HepG2 (cell line): Measurements from ENCODE around the gene CD93. TPM values are rescaled to one million over a fixed set of nuclear protein-coding genes. Genes with fewer than 3 reads are reported as not detected.

Experiments
- ATAC-seq: fragments of 200-7000 bp; cut with Tn5 transposase; 3 replicates; pipeline ENCODE4 v1.9.1; 2020; ENCODE audit warnings: mild to moderate bottlenecking, moderate library complexity
- BruUV-seq: library from RNA; stranded (reverse); fragments of 400-500 nt; replicated peaks from 2 replicates; lab custom pipeline; 2021; lab: Mats Ljungman, UMichigan
- CTCF ChIA-PET: fragments of 300-600 bp; formaldehyde crosslinking; extraction: SDS; loops from one replicate; lab custom pipeline; 2021; ENCODE audit warnings: low total read pairs, inconsistent platforms, low intra/inter-chr PET ratio; lab: Yijun Ruan, JAX
- POLR2A ChIA-PET: fragments of 350-600 bp; sonication (Branson Sonifier 250); formaldehyde crosslinking; loops from one replicate; lab custom pipeline; 2020; ENCODE audit warnings: antibody characterized with exemption, inconsistent platforms; lab: Yijun Ruan, JAX
- DNase-seq: peaks from one replicate; pipeline ENCODE4 v3.0.0-alpha.2; 2015; ENCODE audit warnings: low spot score
- FAIRE-seq: peaks from 3 replicates; lab custom pipeline; 2011; peaks lifted over from hg19 to GRCh38; lab: Jason Lieb, UNC
- H2AFZ ChIP-seq: one replicate; pipeline ENCODE4 v1.6.1; 2011; ENCODE audit warnings: low read length, inconsistent platforms
- H3K27ac ChIP-seq: fragments of 300-600 bp; 3 replicates; pipeline ENCODE4 v1.8.0; 2011; ENCODE audit warnings: mixed run types, mild to moderate bottlenecking, mixed read lengths, low read length, inconsistent platforms; ENCODE audit not compliant: insufficient read depth; ENCODE audit errors: extremely low read length
- H3K27me3 ChIP-seq, 2 experiments: fragments of 200-600 bp in 1 of 2; 2 replicates in 1 of 2; 3 replicates in 1 of 2; pipeline versions ENCODE4 v1.6.0 to v1.8.0; 2011; ENCODE audit warnings: low read length in 2 of 2, mild to moderate bottlenecking in 2 of 2, moderate library complexity in 2 of 2, inconsistent platforms in 1 of 2; ENCODE audit not compliant: insufficient read depth in 2 of 2, control insufficient read depth in 1 of 2
- H3K36me3 ChIP-seq, 2 experiments: fragments of 200-600 bp in 1 of 2; replicated peaks in 1 of 2; 2 replicates in 1 of 2; 3 replicates in 1 of 2; pipeline versions ENCODE4 v1.5.1 to v1.8.0; 2011; ENCODE audit warnings: low read length in 2 of 2, inconsistent platforms in 1 of 2; ENCODE audit not compliant: insufficient read depth in 2 of 2, control insufficient read depth in 1 of 2
- H3K4me1 ChIP-seq: 2 replicates; pipeline ENCODE4 v1.5.1; 2012; ENCODE audit warnings: low read length, inconsistent platforms; ENCODE audit not compliant: insufficient read depth
- H3K4me2 ChIP-seq: 2 replicates; pipeline ENCODE4 v1.6.0; 2011; ENCODE audit warnings: low read depth, low read length, inconsistent platforms
- H3K4me3 ChIP-seq, 3 experiments: fragments of 200-600 bp in 1 of 3; sonication (generic), shearing (Covaris generic) in 1 of 3; replicated peaks in 1 of 3; 2 replicates each; pipeline ENCODE4 v1.5.1; 2011 to 2016; ENCODE audit warnings: low read length in 3 of 3, inconsistent platforms in 2 of 3, low read depth in 2 of 3, mild to moderate bottlenecking in 2 of 3, control low read depth in 1 of 3, mixed read lengths in 1 of 3; ENCODE audit not compliant: insufficient read depth in 1 of 3
- H3K79me2 ChIP-seq: one replicate; pipeline ENCODE4 v1.6.1; 2011; ENCODE audit warnings: low read length, inconsistent platforms; ENCODE audit not compliant: insufficient read depth
- H3K9ac ChIP-seq: 2 replicates; pipeline ENCODE4 v1.6.0; 2011; ENCODE audit warnings: mild to moderate bottlenecking, low read depth, low read length, inconsistent platforms; ENCODE audit not compliant: insufficient read depth
- H3K9me3 ChIP-seq: 2 replicates; pipeline ENCODE4 v1.5.1; 2012; ENCODE audit warnings: mild to moderate bottlenecking, low read length
- H4K20me1 ChIP-seq: 2 replicates; pipeline ENCODE4 v1.6.0; 2011; ENCODE audit warnings: inconsistent platforms, mild to moderate bottlenecking, low read length, moderate library complexity; ENCODE audit not compliant: insufficient read depth
- ATF1 ChIP-seq: IDR thresholded peaks from 2 replicates; pipeline ENCODE4 v1.6.1; 2016; ENCODE audit warnings: mild to moderate bottlenecking, control low read depth
- CEBPZ ChIP-seq: IDR thresholded peaks from 2 replicates; pipeline ENCODE4 v1.6.1; 2012; ENCODE audit warnings: low read length, improper control_type of control experiment
- ELF4 ChIP-seq: sonication (generic); formaldehyde crosslinking; IDR thresholded peaks from 2 replicates; pipeline ENCODE4 v1.5.0; 2020; ENCODE audit warnings: missing genetic modification reagents, mild to moderate bottlenecking, moderate library complexity, borderline replicate concordance
- NFYC ChIP-seq: IDR thresholded peaks from 2 replicates; pipeline ENCODE4 v1.6.1; 2016; ENCODE audit warnings: missing genetic modification reagents, missing compliant biosample characterization
- RBFOX2 ChIP-seq: fragments of 200-400 bp; formaldehyde crosslinking; IDR thresholded peaks from 2 replicates; pipeline ENCODE4 v1.6.1; 2017; ENCODE audit warnings: low read depth, mild to moderate bottlenecking, low read length
- SKIL ChIP-seq: sonication (generic); formaldehyde crosslinking; IDR thresholded peaks from 2 replicates; pipeline ENCODE4 v1.8.0; 2022; ENCODE audit warnings: missing genetic modification reagents, mild to moderate bottlenecking, moderate library complexity, borderline replicate concordance
- SP1 ChIP-seq, 2 experiments: fragments of 450-650 bp in 1 of 2; sonication (generic) in 1 of 2; formaldehyde crosslinking in 1 of 2; IDR thresholded peaks; 2 replicates each; pipeline versions ENCODE4 v1.4.0 to v1.6.1; 2016 to 2020; ENCODE audit warnings: missing genetic modification reagents in 1 of 2
- ZNF432 ChIP-seq: sonication (generic); formaldehyde crosslinking; IDR thresholded peaks from 2 replicates; pipeline ENCODE4 v1.5.0; 2020; ENCODE audit warnings: missing genetic modification reagents, mild to moderate bottlenecking, borderline replicate concordance
- ZNF570 ChIP-seq: sonication (generic); formaldehyde crosslinking; IDR thresholded peaks from 2 replicates; pipeline ENCODE4 v1.4.0; 2020; ENCODE audit warnings: mild to moderate bottlenecking, missing genetic modification reagents, borderline replicate concordance
- ZNF703 ChIP-seq: sonication (generic); formaldehyde crosslinking; IDR thresholded peaks from 2 replicates; pipeline ENCODE4 v1.5.1; 2020; ENCODE audit warnings: missing genetic modification reagents, mild to moderate bottlenecking, moderate library complexity, borderline replicate concordance
- ZSCAN25 ChIP-seq: sonication (generic); formaldehyde crosslinking; IDR thresholded peaks from 2 replicates; pipeline ENCODE4 v1.8.0; 2022; ENCODE audit warnings: mild to moderate bottlenecking, missing genetic modification reagents
- WGBS: methylation state at CpG from one replicate; pipeline ENCODE4 v1.1.6; 2017; ENCODE audit warnings: low lambda C conversion rate; 5-methylcytosine and 5-hydroxymethylcytosine counted together
- in situ Hi-C: cut with HindIII; loops from 2 replicates; pipeline ENCODE4 v1.10.0; 2017; ENCODE audit warnings: low pct_unique_long_range_greater_than_20kb; ENCODE audit not compliant: extremely low pct_ligation_motif_present
- intact Hi-C: fragments of 100-400 bp; cut with micrococcal nuclease; formaldehyde crosslinking; loops from one replicate; pipeline ENCODE4 v1.10.0; 2022; ENCODE audit not compliant: unreplicated experiment
- polyA plus RNA-seq, 8 experiments: library from polyadenylated mRNA; depleted of rRNA in 3 of 8; stranded (reverse) in 7 of 8; unstranded in 1 of 8; fragments of >200 nt; fragmentation: Illumina TruSeq in 4 of 8; extraction: Trizol in 4 of 8; gene quantifications; 2 replicates each; pipeline versions ENCODE4 v1.2.1 to v1.2.3, GENCODE V29; 2011 to 2016; ENCODE audit warnings: low read depth in 4 of 8, missing spikeins in 1 of 8, mixed read lengths in 1 of 8; ENCODE audit not compliant: insufficient read depth in 1 of 8
- total RNA-seq, 5 experiments: library from RNA; depleted of rRNA; stranded (reverse); fragments of >200 nt; fragmentation: Illumina TruSeq; extraction: Trizol; gene quantifications; 2 replicates each; pipeline ENCODE4 v1.2.3, GENCODE V29; 2016; ENCODE audit warnings: low read depth in 1 of 5
- TF ChIP-seq, protein P1 (sequence below): sonication (generic); formaldehyde crosslinking; IDR thresholded peaks from 2 replicates; pipeline ENCODE4 v1.8.1; 2023; ENCODE audit warnings: mild to moderate bottlenecking, inconsistent platforms, moderate library complexity, missing genetic modification reagents, borderline replicate concordance

Gene CD93
- total and polyA plus RNA-seq, 2 of the 13 experiments (the other 11 are each of a cell fraction or from before 2014, with no cell fraction given), result not detected

DNA sequence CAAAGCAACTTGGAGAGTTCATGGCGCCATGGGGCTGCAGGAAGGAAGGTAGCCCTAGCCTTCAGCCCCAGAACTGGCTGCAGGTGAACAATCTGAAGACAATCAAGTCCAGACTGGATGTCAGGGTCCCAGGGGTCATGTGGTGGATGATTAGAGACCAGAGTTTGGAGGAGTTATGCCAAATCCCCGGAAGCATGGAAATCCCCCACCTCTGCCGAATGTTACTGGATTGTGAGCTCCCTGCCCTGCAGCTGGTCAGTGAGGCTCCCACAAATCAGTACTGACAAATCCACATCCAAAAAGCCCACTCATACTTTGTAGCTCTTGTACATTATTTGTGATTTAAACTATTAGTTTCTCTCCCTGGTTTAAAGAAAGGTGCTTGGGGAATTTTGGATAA lies 21.3 kb upstream of the CD93 start:
- CTCF ChIA-PET, result no interaction called here

More for the DNA sequence above, 21.3 kb upstream of the CD93 start:
- BruUV-seq, result no TSS peak
- Histone ChIP-seq H3K4me3 (no peak overlapping the region), H4K20me1 (no peaks in the 10 kb centered on the region), H3K9ac (no peak overlapping the region), H3K27ac (no peak overlapping the region), H3K79me2 (no peaks in the 10 kb centered on the region), H2AFZ (no peak overlapping the region), H3K4me2 (no peak overlapping the region), H3K9me3 (no peaks in the 10 kb centered on the region), H3K27me3 (peaks cover 0 to 31% of the 10 kb centered on the region in 2 experiments; a peak in 3 of 5 replicates), H3K4me1 (no peaks in the 10 kb centered on the region), H3K36me3 (no peaks in the 10 kb centered on the region)
- DNase-seq (no peak), ATAC-seq (no peak), FAIRE-seq (no peak)
- POLR2A ChIA-PET, result no interaction called here
- in situ Hi-C loops (no loop called here), intact Hi-C loops (no loop called here)
- TF ChIP-seq RBFOX2, result no peak
- TF ChIP-seq ZNF703 (CRISPR knock-in tag), result no peak
- no peak for TF ChIP-seq SP1 (IDR thresholded peaks at IDR 0.05)
- TF ChIP-seq SP1 (CRISPR knock-in tag; IDR thresholded peaks at IDR 0.05), result no peak
- TF ChIP-seq, protein P1, sequence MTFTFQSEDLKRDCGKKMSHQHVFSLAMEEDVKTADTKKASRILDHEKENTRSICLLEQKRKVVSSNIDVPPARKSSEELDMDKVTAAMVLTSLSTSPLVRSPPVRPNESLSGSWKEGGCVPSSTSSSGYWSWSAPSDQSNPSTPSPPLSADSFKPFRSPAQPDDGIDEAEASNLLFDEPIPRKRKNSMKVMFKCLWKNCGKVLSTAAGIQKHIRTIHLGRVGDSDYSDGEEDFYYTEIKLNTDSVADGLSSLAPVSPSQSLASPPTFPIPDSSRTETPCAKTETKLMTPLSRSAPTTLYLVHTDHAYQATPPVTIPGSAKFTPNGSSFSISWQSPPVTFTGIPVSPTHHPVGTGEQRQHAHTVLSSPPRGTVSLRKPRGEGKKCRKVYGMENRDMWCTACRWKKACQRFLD, result no peak
- no peak for TF ChIP-seq ZNF432
- TF ChIP-seq NFYC (CRISPR knock-in tag), result no peak
- no peak for TF ChIP-seq ELF4 (CRISPR knock-in tag)
- TF ChIP-seq ZNF570 (CRISPR knock-in tag), result no peak
- TF ChIP-seq SKIL (CRISPR knock-in tag), result no peak
- no peak for TF ChIP-seq ATF1
- no peak for TF ChIP-seq CEBPZ
- no peak for TF ChIP-seq ZSCAN25 (CRISPR knock-in tag)
- 50% methylated on average over 3 of the region's 3 CpGs for WGBS
